SK-N-SH (cell line): ENCODE measurements around the gene TPP1. TPM values are rescaled to one million over a fixed set of nuclear protein-coding genes. Genes with fewer than 3 reads are reported as not detected.

Experiments
- CTCF ChIA-PET: fragments of 300-600, 350-600 bp; formaldehyde crosslinking; extraction: SDS; loops from one replicate; lab custom pipeline; 2021; lab: Yijun Ruan, JAX
- POLR2A ChIA-PET: fragments of 350-600 bp; sonication (Branson Sonifier 250); formaldehyde crosslinking; extraction: SDS; loops from one replicate; lab custom pipeline; 2020; ENCODE audit warnings: antibody characterized with exemption, inconsistent platforms; lab: Yijun Ruan, JAX
- DNase-seq: peaks from one replicate; pipeline ENCODE4 v3.0.0; 2012
- H2AFZ ChIP-seq: fragments of 200-600 bp; sonication (generic); 2 replicates; pipeline ENCODE4 v1.8.1; 2016; ENCODE audit warnings: antibody characterized with exemption, mild to moderate bottlenecking, low read depth
- H3F3A ChIP-seq: fragments of 200-600 bp; sonication (generic); replicated peaks from 2 replicates; pipeline ENCODE3; 2016; ENCODE audit warnings: antibody characterized with exemption, mild to moderate bottlenecking; ENCODE audit not compliant: insufficient read depth
- H3K27ac ChIP-seq, 2 experiments: fragments of 200-500 bp in 1 of 2; fragments of 200-600 bp in 1 of 2; sonication (Bioruptor generic) in 1 of 2; sonication (generic), shearing (Covaris generic) in 1 of 2; 2 replicates each; pipeline versions ENCODE4 v1.5.1 to v1.6.1; 2014 to 2016; ENCODE audit warnings: low read depth in 2 of 2, inconsistent platforms in 1 of 2, low read length in 1 of 2, mild to moderate bottlenecking in 1 of 2, mixed read lengths in 1 of 2
- H3K27me3 ChIP-seq: fragments of 200-600 bp; sonication (generic), shearing (Covaris generic); 2 replicates; pipeline ENCODE4 v1.6.1; 2016; ENCODE audit warnings: mixed run types; ENCODE audit not compliant: insufficient read depth
- H3K36me3 ChIP-seq, 2 experiments: fragments of 200-500 bp in 1 of 2; fragments of 200-600 bp in 1 of 2; sonication (Bioruptor generic) in 1 of 2; sonication (generic) in 1 of 2; replicated peaks in 1 of 2; 2 replicates each; pipeline versions ENCODE3 to v1.5.1; 2014 to 2016; ENCODE audit warnings: low read length in 1 of 2, mild to moderate bottlenecking in 1 of 2; ENCODE audit not compliant: insufficient read depth in 2 of 2, control insufficient read depth in 1 of 2
- H3K4me1 ChIP-seq, 2 experiments: fragments of 200-500 bp in 1 of 2; fragments of 200-600 bp in 1 of 2; sonication (Bioruptor generic) in 1 of 2; sonication (generic), shearing (Covaris generic) in 1 of 2; 2 replicates each; pipeline versions ENCODE4 v1.5.1 to v1.6.1; 2014 to 2016; ENCODE audit warnings: low read depth in 1 of 2, low read length in 1 of 2, mixed run types in 1 of 2; ENCODE audit not compliant: insufficient read depth in 2 of 2, control insufficient read depth in 1 of 2
- H3K4me2 ChIP-seq: fragments of 200-600 bp; sonication (generic), shearing (Covaris generic); 2 replicates; pipeline ENCODE4 v1.6.1; 2017; ENCODE audit warnings: mixed run types
- H3K4me3 ChIP-seq, 2 experiments: fragments of 200-500 bp in 1 of 2; fragments of 200-600 bp in 1 of 2; sonication (Bioruptor generic) in 1 of 2; sonication (generic), shearing (Covaris generic) in 1 of 2; 2 replicates each; pipeline versions ENCODE4 v1.5.1 to v1.8.1; 2014 to 2016; ENCODE audit warnings: low read depth in 2 of 2, inconsistent platforms in 1 of 2, low read length in 1 of 2, mild to moderate bottlenecking in 1 of 2, mixed read lengths in 1 of 2, moderate library complexity in 1 of 2
- H3K79me2 ChIP-seq: fragments of 200-600 bp; sonication (generic); 2 replicates; pipeline ENCODE4 v1.8.1; 2017; ENCODE audit warnings: mild to moderate bottlenecking; ENCODE audit not compliant: insufficient read depth
- H3K9ac ChIP-seq: fragments of 200-600 bp; sonication (generic); 2 replicates; pipeline ENCODE4 v1.6.1; 2017; ENCODE audit warnings: mixed run types
- H3K9me2 ChIP-seq: fragments of 200-600 bp; sonication (generic); 2 replicates; pipeline ENCODE4 v1.6.1; 2017; ENCODE audit warnings: mixed run types
- H3K9me3 ChIP-seq: fragments of 200-600 bp; sonication (generic); 2 replicates; pipeline ENCODE4 v1.6.1; 2017; ENCODE audit warnings: mixed run types, mild to moderate bottlenecking, moderate library complexity
- H4K20me1 ChIP-seq: fragments of 200-600 bp; sonication (generic); 2 replicates; pipeline ENCODE4 v1.6.1; 2017; ENCODE audit warnings: mild to moderate bottlenecking, mixed run types; ENCODE audit not compliant: insufficient read depth
- EP300 ChIP-seq, 2 experiments: IDR thresholded peaks; 2 replicates each; pipeline versions ENCODE4 v1.4.0 to v1.6.1; 2012; ENCODE audit warnings: borderline replicate concordance in 1 of 2, low read depth in 1 of 2, low read length in 1 of 2
- EZH2phosphoT487 ChIP-seq: fragments of 200-600 bp; sonication (generic); IDR thresholded peaks from 2 replicates; pipeline ENCODE4 v1.6.1; 2017; ENCODE audit warnings: low read depth, mixed run types, mild to moderate bottlenecking, antibody characterized with exemption, moderate library complexity, borderline replicate concordance
- FOSL2 ChIP-seq: IDR thresholded peaks from 2 replicates; pipeline ENCODE4 v1.4.0; 2012; ENCODE audit warnings: low read depth, mild to moderate bottlenecking, moderate library complexity, borderline replicate concordance
- FOXJ3 ChIP-seq: sonication (generic); formaldehyde crosslinking; IDR thresholded peaks from 2 replicates; pipeline ENCODE4 v1.5.1; 2020; ENCODE audit warnings: mild to moderate bottlenecking, missing genetic modification reagents
- FOXM1 ChIP-seq: IDR thresholded peaks from 2 replicates; pipeline ENCODE4 v1.4.0; 2012; ENCODE audit warnings: low read depth, mild to moderate bottlenecking
- GABPA ChIP-seq: IDR thresholded peaks from 2 replicates; pipeline ENCODE4 v1.4.0; 2012; ENCODE audit warnings: low read depth, mild to moderate bottlenecking
- JUND ChIP-seq: IDR thresholded peaks from 2 replicates; pipeline ENCODE4 v1.4.0; 2012
- MXI1 ChIP-seq: IDR thresholded peaks from 2 replicates; pipeline ENCODE4 v1.6.1; 2012; ENCODE audit warnings: mild to moderate bottlenecking, low read depth, low read length, improper control_type of control experiment
- NFIC ChIP-seq: IDR thresholded peaks from 2 replicates; pipeline ENCODE4 v1.4.0; 2012; ENCODE audit warnings: borderline replicate concordance
- PBX3 ChIP-seq: IDR thresholded peaks from 2 replicates; pipeline ENCODE4; 2012
- POLR2AphosphoS5 ChIP-seq: IDR thresholded peaks from 2 replicates; pipeline ENCODE4 v1.6.1; 2012; ENCODE audit warnings: low read depth, low read length
- RAD21 ChIP-seq: IDR thresholded peaks from 2 replicates; pipeline ENCODE4 v1.6.1; 2012; ENCODE audit warnings: mild to moderate bottlenecking, low read length
- REST ChIP-seq: IDR thresholded peaks from 2 replicates; pipeline ENCODE4 v1.6.1; 2012; ENCODE audit warnings: mild to moderate bottlenecking, low read depth, low read length, moderate library complexity
- RXRA ChIP-seq: IDR thresholded peaks from 2 replicates; pipeline ENCODE4 v1.4.0; 2012; ENCODE audit warnings: low read depth, mild to moderate bottlenecking, borderline replicate concordance
- YY1 ChIP-seq: IDR thresholded peaks from 2 replicates; pipeline ENCODE4 v1.4.0; 2012; ENCODE audit warnings: low read depth, mild to moderate bottlenecking
- WGBS: methylation state at CpG from one replicate; pipeline ENCODE4 v1.1.6; 2017; ENCODE audit warnings: low lambda C conversion rate; 5-methylcytosine and 5-hydroxymethylcytosine counted together
- polyA plus RNA-seq, 3 experiments: library from polyadenylated mRNA; depleted of rRNA; stranded (reverse); fragments of >200 nt; gene quantifications; 2 replicates each; pipeline ENCODE4 v1.2.3, GENCODE V29; 2012
- TF ChIP-seq, protein P1 (sequence below): fragments of 200-600 bp; sonication (generic); IDR thresholded peaks from 2 replicates; pipeline ENCODE4 v1.6.1; 2017; ENCODE audit warnings: antibody characterized with exemption, mild to moderate bottlenecking, moderate library complexity
- TF ChIP-seq, protein P2 (sequence below): IDR thresholded peaks from 2 replicates; pipeline ENCODE4 v1.4.0; 2012; ENCODE audit warnings: low read depth, borderline replicate concordance

Gene TPP1
- polyA plus RNA-seq, 1 of the 3 experiments (the other 2 are of a cell fraction) = 105 TPM

- Histone ChIP-seq H3F3A (no peaks in the 10 kb centered on the region), H3K36me3 (peaks cover 0 to 9% of the 10 kb centered on the region in 2 experiments), H3K9ac (no peak overlapping the region), H4K20me1 (no peaks in the 10 kb centered on the region), H3K4me2 (no peak overlapping the region), H3K79me2 (no peaks in the 10 kb centered on the region), H3K9me2 (no peaks in the 10 kb centered on the region), H2AFZ (no peak overlapping the region), H3K27ac (no peak overlapping the region), H3K4me3 (no peak overlapping the region), H3K9me3 (no peaks in the 10 kb centered on the region), H3K4me1 (peaks cover 0 to 13% of the 10 kb centered on the region in 2 experiments; a peak in 1 of 4 replicates), H3K27me3 (no peaks in the 10 kb centered on the region)
- no peak for DNase-seq
- no peak for TF ChIP-seq NFIC
- no peak for TF ChIP-seq YY1
- CTCF ChIA-PET = interaction anchor here (1.8 kb wide), 1 partner anchor 103 kb away, joined by 6 read pairs; no protein-coding TSS in a partner anchor
- WGBS = 58% methylated on average over 1 of the region's 1 CpG
- POLR2A ChIA-PET = no interaction called here
These were observed 15.3 kb upstream of the TPP1 start for GRCh38 chr11:6634534-6634933.

DNA sequence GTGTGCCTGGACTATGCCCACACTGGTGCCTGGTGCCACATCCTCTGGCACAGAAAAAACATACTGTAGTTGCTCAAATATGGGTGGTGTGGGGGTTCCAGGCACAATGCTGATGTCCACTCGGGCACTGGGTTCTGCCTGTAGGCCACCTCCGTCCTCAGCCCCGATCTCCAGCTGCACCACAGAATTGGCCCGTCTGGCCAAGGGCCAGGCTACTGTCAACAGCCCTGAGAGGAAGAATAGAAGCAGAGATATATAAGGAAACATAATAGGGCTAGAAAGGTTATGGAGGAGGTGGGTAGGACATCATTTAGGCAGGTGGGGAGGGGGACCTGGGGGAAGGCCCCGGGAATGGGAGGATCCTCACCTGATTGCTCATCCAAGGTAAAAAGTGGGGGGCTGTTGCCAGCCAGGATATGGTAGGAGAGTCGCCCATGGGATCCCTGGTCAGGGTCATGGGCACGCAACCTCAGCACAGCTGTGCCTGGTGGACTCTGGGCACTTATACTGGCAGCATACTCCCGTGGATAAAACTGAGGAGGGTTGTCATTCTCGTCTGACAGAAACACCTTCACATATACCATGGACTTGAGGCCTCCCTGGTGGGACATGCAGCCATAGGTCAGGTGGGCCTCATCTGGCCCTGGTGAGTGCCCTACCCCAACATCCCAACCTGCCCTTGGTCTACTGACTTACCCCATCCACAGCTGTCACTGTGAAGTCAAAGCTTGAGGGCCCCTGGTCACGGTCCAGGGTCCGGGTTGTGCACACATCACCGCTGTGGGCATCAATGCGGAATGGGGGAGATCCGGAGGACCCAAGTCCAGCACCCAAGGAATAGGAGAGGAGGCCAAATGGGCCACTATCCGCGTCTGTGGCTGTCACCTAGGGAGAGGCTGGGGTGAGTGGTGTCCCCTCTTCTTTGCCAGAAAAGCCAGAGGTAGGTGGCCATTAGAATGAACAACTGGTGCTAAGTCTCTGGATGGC, 14.5 kb upstream of the TPP1 start:
- H3K79me2 ChIP-seq = no peaks in the 10 kb centered on the region
- no peaks in the 10 kb centered on the region for H3F3A ChIP-seq
- H3K4me1 ChIP-seq = peaks cover 0 to 9% of the 10 kb centered on the region in 2 experiments; a peak in 1 of 4 replicates
- H3K9me2 ChIP-seq = no peaks in the 10 kb centered on the region
- no peak overlapping the region for H3K9ac ChIP-seq
- ChIA-PET POLR2A (no interaction called here), CTCF (interaction anchor here (1.8 kb wide), 1 partner anchor 103 kb away, joined by 6 read pairs; no protein-coding TSS in a partner anchor)
- no peak overlapping the region for H3K27ac ChIP-seq
- H3K4me3 ChIP-seq = no peak overlapping the region
- H3K9me3 ChIP-seq = no peaks in the 10 kb centered on the region
- H3K4me2 ChIP-seq = no peak overlapping the region
- H4K20me1 ChIP-seq = no peaks in the 10 kb centered on the region
- 91% methylated on average over 14 of the region's 16 CpGs for WGBS
- no peak for DNase-seq
- H2AFZ ChIP-seq = no peak overlapping the region
- peaks cover 0 to 16% of the 10 kb centered on the region in 2 experiments for H3K36me3 ChIP-seq
- no peaks in the 10 kb centered on the region for H3K27me3 ChIP-seq
- TF ChIP-seq FOSL2 (no peak), POLR2AphosphoS5 (no peak), JUND (no peak), GABPA (no peak), FOXM1 (no peak), PBX3 (no peak), RAD21 (no peak), REST (no peak), EZH2phosphoT487 (no peak), EP300 (IDR thresholded peaks at IDR 0.05; ENCODE audit: borderline replicate concordance in 1 of 2, low read depth in 1 of 2, low read length in 1 of 2) (no peak), YY1 (no peak), RXRA (no peak), FOXJ3 (CRISPR knock-in tag) (no peak), MXI1 (no peak)
- TF ChIP-seq, protein P1, sequence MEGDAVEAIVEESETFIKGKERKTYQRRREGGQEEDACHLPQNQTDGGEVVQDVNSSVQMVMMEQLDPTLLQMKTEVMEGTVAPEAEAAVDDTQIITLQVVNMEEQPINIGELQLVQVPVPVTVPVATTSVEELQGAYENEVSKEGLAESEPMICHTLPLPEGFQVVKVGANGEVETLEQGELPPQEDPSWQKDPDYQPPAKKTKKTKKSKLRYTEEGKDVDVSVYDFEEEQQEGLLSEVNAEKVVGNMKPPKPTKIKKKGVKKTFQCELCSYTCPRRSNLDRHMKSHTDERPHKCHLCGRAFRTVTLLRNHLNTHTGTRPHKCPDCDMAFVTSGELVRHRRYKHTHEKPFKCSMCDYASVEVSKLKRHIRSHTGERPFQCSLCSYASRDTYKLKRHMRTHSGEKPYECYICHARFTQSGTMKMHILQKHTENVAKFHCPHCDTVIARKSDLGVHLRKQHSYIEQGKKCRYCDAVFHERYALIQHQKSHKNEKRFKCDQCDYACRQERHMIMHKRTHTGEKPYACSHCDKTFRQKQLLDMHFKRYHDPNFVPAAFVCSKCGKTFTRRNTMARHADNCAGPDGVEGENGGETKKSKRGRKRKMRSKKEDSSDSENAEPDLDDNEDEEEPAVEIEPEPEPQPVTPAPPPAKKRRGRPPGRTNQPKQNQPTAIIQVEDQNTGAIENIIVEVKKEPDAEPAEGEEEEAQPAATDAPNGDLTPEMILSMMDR = no peak
- TF ChIP-seq, protein P2, sequence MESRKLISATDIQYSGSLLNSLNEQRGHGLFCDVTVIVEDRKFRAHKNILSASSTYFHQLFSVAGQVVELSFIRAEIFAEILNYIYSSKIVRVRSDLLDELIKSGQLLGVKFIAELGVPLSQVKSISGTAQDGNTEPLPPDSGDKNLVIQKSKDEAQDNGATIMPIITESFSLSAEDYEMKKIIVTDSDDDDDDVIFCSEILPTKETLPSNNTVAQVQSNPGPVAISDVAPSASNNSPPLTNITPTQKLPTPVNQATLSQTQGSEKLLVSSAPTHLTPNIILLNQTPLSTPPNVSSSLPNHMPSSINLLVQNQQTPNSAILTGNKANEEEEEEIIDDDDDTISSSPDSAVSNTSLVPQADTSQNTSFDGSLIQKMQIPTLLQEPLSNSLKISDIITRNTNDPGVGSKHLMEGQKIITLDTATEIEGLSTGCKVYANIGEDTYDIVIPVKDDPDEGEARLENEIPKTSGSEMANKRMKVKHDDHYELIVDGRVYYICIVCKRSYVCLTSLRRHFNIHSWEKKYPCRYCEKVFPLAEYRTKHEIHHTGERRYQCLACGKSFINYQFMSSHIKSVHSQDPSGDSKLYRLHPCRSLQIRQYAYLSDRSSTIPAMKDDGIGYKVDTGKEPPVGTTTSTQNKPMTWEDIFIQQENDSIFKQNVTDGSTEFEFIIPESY = no peak
